Epithelial cell of proximal tubule (primary cell): ENCODE data around the gene KLF1. TPM values are rescaled to one million over a fixed set of nuclear protein-coding genes. Genes with fewer than 3 reads are reported as not detected.

Experiments
- DNase-seq: peaks from one replicate; pipeline ENCODE4 v3.0.0-alpha.2; 2011; ENCODE audit warnings: low read depth
- H3K4me3 ChIP-seq: 2 replicates; pipeline ENCODE4 v1.5.1; 2011; ENCODE audit warnings: low read depth, mild to moderate bottlenecking, low read length
- CTCF ChIP-seq: conservative IDR thresholded peaks from 2 replicates; pipeline ENCODE4 v1.5.1; 2012; ENCODE audit warnings: low read depth, mild to moderate bottlenecking, low read length
- total RNA-seq: library from RNA; depleted of rRNA; stranded (reverse); fragments of >200 nt; gene quantifications from 2 replicates; pipeline ENCODE4 v1.2.3, GENCODE V29; 2015

Gene KLF1
- total RNA-seq, 1 donor from 2014 or later, result not detected

- H3K4me3 ChIP-seq, result no peak overlapping the region
- no peak for TF ChIP-seq CTCF
- no peak for DNase-seq
Observed at GRCh38 chr19:12866416-12867119, 20.4 kb downstream of the KLF1 start.

GRCh38 chr19:12865746-12866415, 21.1 kb downstream of the KLF1 start:
- H3K4me3 ChIP-seq, result no peak overlapping the region
- DNase-seq, result no peak
- TF ChIP-seq CTCF, result no peak

- DNase-seq, result no peak
- no peak for TF ChIP-seq CTCF
Observed at GRCh38 chr19:12864721-12865715, 22.0 kb downstream of the KLF1 start.

GRCh38 chr19:12864143-12864542, 22.9 kb downstream of the KLF1 start:
- no peak overlapping the region for H3K4me3 ChIP-seq
- TF ChIP-seq CTCF, result no peak
- DNase-seq, result no peak

More at GRCh38 chr19:12864721-12865715, 22.0 kb downstream of the KLF1 start:
- no peak overlapping the region for H3K4me3 ChIP-seq

- no peak overlapping the region for H3K4me3 ChIP-seq
- DNase-seq, result no peak
- no peak for TF ChIP-seq CTCF
Observed at GRCh38 chr19:12859546-12859945, 27.5 kb downstream of the KLF1 start.

- no peak for DNase-seq
- no peak for TF ChIP-seq CTCF
- no peak overlapping the region for H3K4me3 ChIP-seq
Observed at GRCh38 chr19:12858041-12858928, 28.7 kb downstream of the KLF1 start.
